Jurkat, Clone E6-1 (cell line): Measurements from ENCODE around the gene NKIRAS1.
"Not testable (repeated sequence)": the region's sequence is repeated elsewhere in the genome, so short reads cannot be mapped to it uniquely, and the experiment has no call there.

Experiments
- DNase-seq: peaks from one replicate; pipeline ENCODE4 v3.0.0-alpha.2; 2011; ENCODE audit warnings: low read depth, low spot score
- H3K4me3 ChIP-seq: 2 replicates; pipeline ENCODE4 v1.5.1; 2011; ENCODE audit warnings: mild to moderate bottlenecking, low read length, control low read depth, moderate library complexity

Gene NKIRAS1

DNA sequence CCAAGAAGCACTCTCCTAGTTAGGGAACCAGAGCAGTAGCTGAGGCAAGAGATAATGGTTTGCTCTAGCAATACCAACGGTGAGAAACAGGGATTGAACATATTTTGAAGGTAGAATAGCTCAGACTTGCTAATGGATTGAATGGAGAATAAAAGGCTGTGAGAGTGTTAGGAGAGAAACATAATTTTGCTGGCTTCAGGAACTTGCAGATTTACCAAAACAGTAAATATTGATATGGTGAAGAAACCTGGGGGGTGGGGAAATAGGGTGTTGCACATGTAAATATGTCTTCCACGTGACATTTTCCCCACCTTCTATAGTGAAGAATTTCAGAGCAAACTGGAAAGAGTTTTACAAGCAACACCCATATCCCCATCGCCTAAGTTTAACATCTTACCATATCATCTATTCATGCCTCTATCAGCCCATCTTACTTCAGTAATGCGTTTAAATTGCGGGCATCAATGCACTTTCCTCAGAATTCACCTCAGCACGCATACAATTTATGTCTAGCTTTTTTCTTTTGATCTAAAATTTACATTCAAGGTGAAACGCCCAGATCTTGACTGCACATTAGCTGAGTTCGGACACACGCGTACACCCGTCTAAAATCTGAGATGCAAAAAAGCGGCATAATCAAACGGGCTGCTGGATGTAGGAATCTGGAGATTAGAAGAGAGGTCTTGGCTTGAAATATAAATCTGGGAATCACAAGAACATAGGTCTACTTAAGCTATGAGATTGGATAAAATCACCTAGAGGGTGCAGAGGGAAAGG, 27.4 kb upstream of the NKIRAS1 start:
- H3K4me3 ChIP-seq: peak overlapping the region; percentile 67
- DNase-seq: no peak

DNA sequence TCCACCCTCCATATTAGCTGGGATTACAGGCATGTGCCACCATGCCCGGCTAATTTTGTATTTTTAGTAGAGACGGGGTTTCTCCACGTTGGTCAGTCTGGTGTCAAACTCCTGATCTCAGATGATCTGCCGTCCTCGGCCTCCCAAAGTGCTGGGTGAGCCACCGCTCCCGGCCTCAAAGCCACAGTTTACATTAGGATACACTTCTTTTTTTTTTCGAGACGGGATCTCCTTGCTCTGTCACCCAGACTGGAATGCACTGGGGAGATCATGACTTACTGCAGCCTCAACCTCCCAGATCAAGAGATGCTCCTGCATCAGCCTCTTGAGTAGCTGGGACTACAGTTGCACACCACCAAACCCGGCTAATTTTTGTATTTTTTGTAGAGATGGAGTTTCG, 25.8 kb upstream of the NKIRAS1 start:
- DNase-seq: no peak
- H3K4me3 ChIP-seq: no peak overlapping the region

DNA sequence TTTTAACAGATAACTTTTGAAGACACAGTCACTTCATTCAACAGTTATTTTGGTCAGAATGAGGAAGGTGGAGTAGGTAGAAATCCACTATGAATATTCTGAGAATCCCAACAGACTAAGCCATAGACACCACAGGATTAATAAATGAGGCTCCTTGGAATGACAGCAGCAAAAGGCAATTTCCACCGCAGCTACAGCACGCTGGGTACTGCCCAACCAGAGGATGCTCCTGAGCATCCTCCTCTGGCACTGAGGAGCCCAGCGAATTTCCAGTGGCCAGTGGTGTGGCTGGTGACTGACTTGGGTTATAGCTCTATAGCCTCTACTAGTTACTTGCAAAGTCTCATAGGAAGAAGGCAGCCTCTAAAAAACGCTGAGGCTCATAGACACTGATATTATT, 24.6 kb upstream of the NKIRAS1 start:
- no peak overlapping the region for H3K4me3 ChIP-seq
- DNase-seq: no peak

DNA sequence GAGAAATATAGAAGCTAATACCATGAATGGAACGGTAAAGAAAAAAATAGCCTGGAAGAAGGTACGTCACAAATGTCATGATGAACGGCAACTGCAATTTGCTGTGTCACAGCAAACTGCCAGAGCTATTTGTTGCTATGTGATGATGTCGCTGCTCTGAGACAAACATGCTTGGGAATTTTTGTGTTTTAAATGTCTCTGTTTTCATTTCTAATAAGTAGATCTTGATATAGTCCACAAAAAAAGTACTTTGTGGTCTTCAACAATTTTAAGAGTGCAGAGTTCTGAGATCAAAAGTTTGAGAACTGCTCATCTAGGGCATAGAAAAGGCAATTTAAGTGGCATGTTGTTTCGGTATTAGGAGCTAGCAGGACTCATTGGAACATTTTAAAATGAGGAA, 24.0 kb upstream of the NKIRAS1 start:
- no peak for DNase-seq
- no peak overlapping the region for H3K4me3 ChIP-seq

DNA sequence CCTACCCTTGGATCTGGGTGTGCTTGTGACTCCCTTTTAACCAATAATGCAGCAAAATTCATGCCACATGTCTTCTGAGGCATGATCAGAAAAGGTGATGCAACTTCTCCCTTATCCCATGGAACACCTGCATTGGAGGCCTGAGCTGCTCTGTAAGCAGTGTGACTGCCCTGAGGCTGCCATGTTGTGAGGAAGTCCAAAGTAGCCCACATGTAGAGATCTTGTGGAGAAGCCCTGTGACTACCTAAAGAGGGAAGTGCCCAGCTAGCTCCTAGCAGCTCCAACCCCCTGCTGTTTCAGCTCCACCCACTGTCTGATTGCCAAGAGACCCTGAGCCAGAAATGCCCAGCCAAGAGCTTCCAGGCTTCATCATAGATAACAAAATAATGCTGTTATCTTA, 21.9 kb upstream of the NKIRAS1 start:
- H3K4me3 ChIP-seq: no peak overlapping the region
- no peak for DNase-seq

DNA sequence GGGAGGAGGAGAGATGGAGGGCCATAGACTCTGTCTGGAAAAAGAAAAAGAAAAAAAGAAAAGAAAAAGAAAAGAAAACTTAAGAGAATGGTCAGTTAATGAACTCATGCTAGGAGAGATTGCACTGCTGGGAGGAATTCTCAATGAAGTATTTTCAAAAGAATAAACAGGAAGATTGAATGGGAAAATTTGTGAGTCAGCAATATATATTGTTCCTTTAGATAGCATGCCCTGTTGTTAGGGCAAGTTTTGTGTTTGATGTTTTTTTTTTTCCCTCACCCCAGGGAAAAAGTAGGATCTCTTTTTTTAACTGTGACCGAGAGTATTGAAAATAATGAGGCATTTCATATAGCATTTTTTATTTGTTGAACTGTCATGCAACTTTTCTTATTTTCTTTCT, 20.5 kb upstream of the NKIRAS1 start:
- H3K4me3 ChIP-seq: no peak overlapping the region
- DNase-seq: no peak

DNA sequence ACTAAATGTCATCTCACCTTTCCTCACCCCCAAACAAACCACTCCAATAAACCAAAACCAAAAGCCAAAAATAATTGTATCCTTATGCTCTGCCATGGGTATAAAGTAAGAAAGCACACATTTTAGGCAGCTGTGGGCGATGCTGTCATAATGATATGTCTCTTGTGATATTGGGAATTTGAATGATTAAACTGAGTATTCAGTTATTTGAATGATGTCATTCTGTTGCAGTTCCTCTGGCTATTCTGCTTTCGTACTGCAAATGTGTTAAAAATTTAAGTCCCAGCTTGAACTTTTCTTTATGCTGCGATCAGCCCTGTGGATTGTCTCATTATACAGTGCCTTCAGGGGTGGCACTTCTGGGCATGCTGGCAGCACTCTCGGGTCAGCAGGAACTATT, 17.5 kb upstream of the NKIRAS1 start:
- no peak for DNase-seq
- no peak overlapping the region for H3K4me3 ChIP-seq

DNA sequence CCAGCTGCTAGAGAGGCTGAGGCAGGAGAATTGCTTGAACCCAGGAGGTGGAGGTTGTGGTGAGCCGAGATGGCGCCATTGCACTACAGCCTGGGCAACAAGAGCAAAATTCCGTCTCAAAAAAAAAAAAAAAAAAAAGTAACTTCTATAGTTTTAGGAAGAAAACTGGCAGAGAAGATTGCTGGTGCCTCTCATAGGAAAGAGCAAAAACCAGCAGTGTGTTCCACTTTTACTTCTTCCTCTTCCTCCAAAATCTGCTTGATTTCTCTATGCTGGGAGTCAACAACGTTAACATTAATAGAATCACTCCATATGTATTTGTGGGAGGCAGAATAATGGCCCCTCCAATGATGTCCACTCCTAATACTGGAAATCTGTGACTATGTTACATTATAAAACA, 15.8 kb upstream of the NKIRAS1 start:
- no peak overlapping the region for H3K4me3 ChIP-seq
- DNase-seq: no peak

DNA sequence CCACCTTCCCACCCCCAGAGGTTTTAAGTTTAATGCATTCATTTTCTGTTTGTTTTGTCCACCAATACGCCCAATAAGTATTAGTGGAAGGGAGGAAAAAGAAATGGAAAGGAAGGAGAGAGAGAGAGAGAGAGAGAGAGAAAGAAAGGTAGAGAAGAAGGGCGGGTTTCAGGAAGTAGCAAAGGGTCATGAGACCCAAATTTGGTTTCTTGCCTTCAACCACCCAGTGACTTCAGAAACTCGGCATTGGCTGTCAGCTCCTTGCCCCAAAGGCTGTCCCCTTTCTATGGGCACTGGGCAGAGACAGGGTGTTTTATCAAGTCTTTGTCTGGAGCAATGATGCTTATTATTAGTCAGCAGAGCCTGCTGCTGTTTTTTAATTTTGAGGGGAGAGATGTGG, 14.8 kb upstream of the NKIRAS1 start:
- no peak for DNase-seq
- H3K4me3 ChIP-seq: no peak overlapping the region

DNA sequence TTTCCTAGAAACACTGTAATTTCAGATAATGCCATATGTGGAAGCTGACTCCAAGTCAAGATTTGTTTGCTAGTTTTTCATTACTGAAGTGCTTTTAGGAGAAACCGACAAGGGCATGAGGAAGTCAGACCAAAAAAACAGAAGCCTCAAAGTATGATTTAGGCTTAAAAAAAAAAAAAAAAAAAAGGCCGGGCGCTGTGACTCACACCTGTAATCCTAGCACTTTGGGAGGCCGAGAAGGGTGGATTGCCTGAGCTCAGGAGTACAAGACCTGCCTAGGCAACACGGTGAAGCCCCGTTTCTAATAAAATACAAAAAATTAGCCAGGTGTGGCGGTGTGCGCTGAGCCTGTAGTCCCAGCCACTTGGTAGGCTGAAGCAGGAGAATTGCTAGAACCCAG, 11.7 kb upstream of the NKIRAS1 start:
- H3K4me3 ChIP-seq: no peak overlapping the region
- no peak for DNase-seq

DNA sequence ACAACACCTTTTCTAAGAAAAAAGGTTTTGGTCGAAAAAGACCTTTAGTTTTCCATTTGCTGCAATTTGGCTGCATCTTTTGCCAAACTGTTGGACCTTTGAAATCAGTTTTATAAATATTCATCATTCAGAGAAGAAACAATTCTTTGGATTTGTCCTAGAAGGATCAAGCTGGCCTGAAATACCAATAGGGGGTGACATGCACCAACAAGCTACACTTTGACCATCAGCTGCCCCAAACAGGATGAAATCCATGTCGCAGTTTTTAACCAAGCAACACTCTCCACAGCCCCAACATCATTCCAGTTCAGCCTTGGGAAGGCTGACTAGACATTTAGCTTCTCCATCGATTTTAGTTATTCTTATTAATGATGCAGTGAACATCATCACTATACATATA, 9.9 kb upstream of the NKIRAS1 start:
- DNase-seq: no peak
- H3K4me3 ChIP-seq: no peak overlapping the region

DNA sequence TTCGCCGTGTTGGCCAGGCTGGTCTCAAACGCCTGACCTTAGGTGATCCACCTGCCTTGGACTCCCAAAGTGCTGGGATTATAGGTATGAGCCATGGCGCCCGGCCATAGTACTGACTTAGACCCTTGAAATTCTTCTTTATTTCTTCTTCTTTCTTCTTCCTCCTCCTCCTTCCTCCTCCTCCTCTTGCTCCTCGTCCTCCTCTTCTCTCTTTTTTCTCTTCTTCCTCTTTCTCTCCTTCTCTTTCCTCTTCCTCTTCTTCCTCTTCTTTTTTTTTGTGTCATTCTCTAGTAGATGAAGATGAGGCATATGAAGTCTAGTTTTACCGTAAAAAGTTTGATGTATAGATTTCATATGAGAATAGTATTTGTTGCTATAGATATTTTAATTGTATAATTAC, 9.5 kb upstream of the NKIRAS1 start:
- no peak for DNase-seq
- no peak overlapping the region for H3K4me3 ChIP-seq

DNA sequence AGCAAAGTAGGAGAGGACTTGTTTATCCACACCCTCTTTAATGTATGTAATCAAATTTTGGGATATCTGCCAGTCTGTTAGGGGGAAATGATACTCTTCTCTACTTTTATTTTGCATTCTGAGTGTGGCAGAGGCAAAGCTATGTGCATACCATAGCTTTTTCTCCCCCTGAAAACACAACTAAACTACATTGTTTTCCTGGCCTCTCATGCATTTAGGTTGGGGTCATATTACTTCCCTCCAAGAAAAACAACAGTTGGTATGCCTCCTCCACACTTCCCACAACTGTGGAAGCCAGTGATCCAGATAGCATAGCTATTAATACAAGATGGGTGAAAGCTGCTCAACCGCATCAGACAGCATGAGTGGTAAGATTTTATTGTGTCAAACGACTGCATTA, 7.0 kb upstream of the NKIRAS1 start:
- no peak for DNase-seq
- no peak overlapping the region for H3K4me3 ChIP-seq

DNA sequence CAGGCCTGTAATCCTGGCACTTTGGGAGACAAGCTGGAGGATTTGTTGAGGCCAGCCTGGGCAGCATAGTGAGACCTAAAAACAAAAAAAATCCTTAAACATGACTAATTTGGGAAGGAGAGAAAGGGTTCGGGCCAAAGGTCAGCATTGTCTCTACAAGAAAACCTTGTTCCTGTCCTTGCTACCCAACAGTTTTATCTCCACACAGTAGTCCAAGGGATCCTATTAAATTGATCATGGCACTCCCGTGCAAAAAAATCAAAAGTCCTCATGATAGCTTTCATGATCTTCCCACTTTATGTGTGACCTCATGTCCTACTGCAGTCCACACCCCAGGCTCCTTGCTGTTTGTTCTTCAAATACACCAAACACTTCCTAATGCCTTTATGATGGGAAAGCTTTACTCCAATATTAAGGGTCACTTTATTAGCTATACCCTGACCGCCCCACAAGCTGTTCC, 4.3 kb upstream of the NKIRAS1 start:
- H3K4me3 ChIP-seq: no peak overlapping the region
- DNase-seq: no peak

DNA sequence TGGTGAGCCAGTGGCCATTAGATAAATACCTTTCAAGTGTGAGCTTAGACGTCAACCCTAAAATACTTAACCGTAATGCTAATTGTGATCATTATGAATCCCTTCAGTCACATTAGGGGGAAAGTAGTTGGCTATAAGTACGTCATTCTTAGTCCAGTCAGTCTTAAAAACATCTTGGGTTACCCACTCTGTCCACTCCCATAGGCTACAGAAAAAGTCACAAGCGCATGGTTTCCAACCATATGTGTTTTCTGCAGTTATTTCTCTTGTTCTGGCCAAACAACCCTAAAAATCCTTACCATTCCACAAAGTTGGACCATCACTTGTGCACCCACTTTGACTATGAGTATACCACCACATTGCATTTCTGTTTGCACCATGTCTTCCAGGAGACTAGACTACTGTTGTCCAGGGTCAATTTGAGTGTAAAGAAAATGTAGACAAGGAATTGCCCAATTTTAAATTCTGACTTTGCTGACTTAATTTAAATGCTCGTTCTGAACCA, 3.4 kb upstream of the NKIRAS1 start:
- no peak overlapping the region for H3K4me3 ChIP-seq
- DNase-seq: no peak

DNA sequence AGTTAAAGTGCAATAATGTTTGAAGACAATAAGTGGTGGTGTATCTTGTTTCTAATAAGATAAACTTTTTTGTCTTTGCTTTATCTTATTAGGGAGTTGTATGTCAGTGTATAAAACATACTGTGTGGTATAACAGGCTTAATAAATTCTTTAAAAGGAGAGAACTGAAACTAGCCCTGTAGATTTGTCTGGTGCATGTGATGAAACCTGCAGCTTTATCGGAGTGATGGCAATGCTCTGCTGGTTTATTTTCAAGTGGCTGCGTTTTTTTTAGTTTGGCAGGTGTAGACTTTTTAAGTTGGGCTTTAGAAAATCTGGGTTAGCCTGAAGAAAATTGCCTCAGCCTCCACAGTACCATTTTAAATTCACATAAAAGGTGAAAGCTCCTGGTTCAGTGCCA, 2.8 kb upstream of the NKIRAS1 start:
- no peak overlapping the region for H3K4me3 ChIP-seq
- no peak for DNase-seq

DNA sequence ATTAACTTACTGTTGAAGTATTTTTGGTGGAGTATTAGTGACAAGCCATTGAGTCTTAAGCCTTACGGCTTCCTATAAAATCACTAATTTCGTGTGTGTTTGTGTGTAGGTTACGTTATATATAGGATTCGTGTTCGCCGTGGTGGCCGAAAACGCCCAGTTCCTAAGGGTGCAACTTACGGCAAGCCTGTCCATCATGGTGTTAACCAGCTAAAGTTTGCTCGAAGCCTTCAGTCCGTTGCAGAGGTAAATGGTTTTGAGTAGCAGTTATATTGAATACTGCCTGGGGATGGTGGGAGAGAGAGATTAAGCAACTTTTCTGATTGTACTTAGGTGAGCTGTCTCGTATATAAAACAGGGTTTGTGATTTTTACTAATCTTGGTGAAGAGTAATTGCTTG, 1.5 kb upstream of the NKIRAS1 start:
- DNase-seq: not testable (repeated sequence)
- peak overlapping the region; percentile 92 for H3K4me3 ChIP-seq

DNA sequence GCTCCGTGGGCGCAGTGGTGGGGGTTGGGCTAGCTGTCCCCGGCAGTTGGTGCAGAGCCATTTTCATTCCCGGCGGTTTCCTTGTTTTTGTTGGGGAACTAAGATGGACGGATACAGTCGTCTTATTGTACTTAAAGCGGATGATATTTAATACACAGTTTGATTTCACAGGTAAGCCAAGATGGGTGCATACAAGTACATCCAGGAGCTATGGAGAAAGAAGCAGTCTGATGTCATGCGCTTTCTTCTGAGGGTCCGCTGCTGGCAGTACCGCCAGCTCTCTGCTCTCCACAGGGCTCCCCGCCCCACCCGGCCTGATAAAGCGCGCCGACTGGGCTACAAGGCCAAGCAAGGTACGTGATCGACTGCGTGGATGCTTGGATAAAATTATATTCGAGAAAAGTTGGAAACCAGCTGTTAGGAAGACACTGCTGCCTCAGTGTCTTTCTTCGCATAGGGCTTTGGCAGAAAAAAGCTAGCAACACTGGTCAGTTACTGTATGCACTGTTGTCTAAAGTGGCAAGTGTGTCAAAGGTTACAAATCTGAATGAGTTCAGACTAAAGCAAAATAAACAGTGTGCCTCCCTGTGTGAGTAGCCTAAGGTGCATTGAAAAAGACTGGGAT, 1.0 kb upstream of the NKIRAS1 start:
- DNase-seq: peak; percentile 41

DNA sequence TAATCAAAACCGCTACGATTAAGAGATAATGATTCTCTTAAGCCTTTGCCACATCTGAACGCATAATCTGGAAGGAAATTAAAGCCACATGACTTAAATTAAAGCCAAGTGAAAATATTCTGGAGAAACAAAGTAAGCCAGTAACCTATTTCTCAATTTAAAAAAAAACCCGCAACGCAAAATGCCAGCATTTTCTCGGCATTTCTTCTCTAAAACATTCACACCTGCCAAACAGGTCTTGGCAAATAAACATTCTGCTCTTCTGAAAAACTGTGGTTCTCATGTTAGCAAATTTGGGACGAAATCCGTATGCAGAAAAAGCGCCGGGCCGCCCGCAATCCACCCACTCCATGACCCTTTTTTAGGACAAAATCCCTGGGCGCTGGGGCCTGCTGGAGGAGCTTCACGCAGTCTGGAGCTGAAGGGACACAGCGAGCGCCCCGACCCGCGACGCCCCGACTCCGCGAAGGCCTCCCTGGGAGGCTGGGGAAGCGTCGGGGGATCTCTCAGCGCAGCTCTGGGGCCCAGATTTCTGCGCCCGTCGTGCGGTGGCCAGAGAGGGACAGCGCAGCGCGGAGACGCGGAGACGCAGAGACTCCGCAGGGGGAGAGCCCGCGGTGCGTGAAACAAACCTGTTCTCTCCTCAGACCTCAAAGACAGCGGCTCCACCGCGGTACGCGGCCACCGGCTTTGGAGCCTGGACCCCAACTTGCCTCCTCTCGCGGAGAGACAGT, 471 bp downstream of the NKIRAS1 start:
- DNase-seq: peak; percentile 37

More for the DNA sequence above, 1.0 kb upstream of the NKIRAS1 start:
- peak overlapping the region; percentile 92 for H3K4me3 ChIP-seq

DNA sequence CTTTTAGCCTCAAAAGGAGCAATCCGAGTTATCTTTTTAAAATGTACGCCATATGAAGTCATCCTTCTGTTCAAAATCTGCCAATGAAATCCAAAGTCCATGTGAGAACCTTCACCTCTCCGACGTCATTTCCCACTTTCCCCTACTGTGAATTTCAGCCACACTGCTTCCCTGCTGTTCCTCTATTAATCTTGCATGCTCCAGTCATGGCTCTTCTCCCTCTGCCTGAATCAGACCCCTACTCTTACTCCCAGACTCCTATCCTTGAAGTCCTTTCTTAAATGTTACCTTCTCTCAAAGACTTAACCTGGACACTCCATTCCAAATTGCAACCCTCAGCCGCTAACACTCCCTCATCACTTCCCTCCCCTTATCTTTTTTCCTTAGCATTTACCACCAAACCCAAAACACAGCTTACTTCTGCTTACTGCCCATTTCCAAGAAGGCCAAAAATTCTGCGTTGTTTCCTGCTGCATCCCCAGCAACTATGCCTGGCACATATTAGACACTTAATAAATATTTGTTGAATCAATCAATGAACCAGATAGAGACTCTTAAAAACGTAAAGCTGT, 1.2 kb downstream of the NKIRAS1 start:
- no peak overlapping the region for H3K4me3 ChIP-seq
- DNase-seq: no peak

More for the DNA sequence above, 471 bp downstream of the NKIRAS1 start:
- peak overlapping the region; percentile 92 for H3K4me3 ChIP-seq
